H1 (cell line): ENCODE data around the gene NFATC4.

Experiments used
- BRCA1 ChIP-seq: IDR thresholded peaks from 2 replicates; pipeline ENCODE4 v1.6.1; 2012; ENCODE audit warnings: low read depth, low read length, improper control_type of control experiment
- CREB1 ChIP-seq: IDR thresholded peaks from 2 replicates; pipeline ENCODE4 v1.6.1; 2012; ENCODE audit warnings: inconsistent platforms
- CTCF ChIP-seq, 3 experiments: IDR thresholded peaks; 1 replicate in 2 of 3; 2 replicates in 1 of 3; pipeline versions ENCODE4 v1.5.1 to v1.6.1; 2011; ENCODE audit warnings: low read length in 3 of 3, mild to moderate bottlenecking in 3 of 3, inconsistent platforms in 2 of 3, low read depth in 1 of 3, moderate library complexity in 1 of 3; ENCODE audit not compliant: insufficient read depth in 1 of 3; ENCODE audit errors: control extremely low read depth in 1 of 3
- EP300 ChIP-seq, 2 experiments: IDR thresholded peaks; 1 replicate in 1 of 2; 2 replicates in 1 of 2; pipeline ENCODE4 v1.6.1; 2011 to 2012; ENCODE audit warnings: low read depth in 2 of 2, low read length in 2 of 2, mild to moderate bottlenecking in 2 of 2, borderline replicate concordance in 1 of 2, inconsistent platforms in 1 of 2, moderate library complexity in 1 of 2
- MAFK ChIP-seq: IDR thresholded peaks from 2 replicates; pipeline ENCODE4 v1.6.1; 2012; ENCODE audit warnings: low read depth, mild to moderate bottlenecking, improper control_type of control experiment, low read length
- PHF8 ChIP-seq: fragments of 200-600 bp; sonication (generic); conservative IDR thresholded peaks from 2 replicates; pipeline ENCODE4 v1.7.1; 2012; ENCODE audit warnings: low read depth, mild to moderate bottlenecking, inconsistent platforms, low read length, moderate library complexity
- POLR2A ChIP-seq, 2 experiments: IDR thresholded peaks; 1 replicate in 1 of 2; 2 replicates in 1 of 2; pipeline ENCODE4 v1.6.1; 2011; ENCODE audit warnings: low read depth in 2 of 2, low read length in 2 of 2, mild to moderate bottlenecking in 2 of 2; ENCODE audit errors: control extremely low read depth in 1 of 2
- POLR2AphosphoS5 ChIP-seq: IDR thresholded peaks from 2 replicates; pipeline ENCODE4 v1.6.1; 2011; ENCODE audit warnings: low read depth, low read length
- RFX5 ChIP-seq: IDR thresholded peaks from 2 replicates; pipeline ENCODE4 v1.6.1; 2011; ENCODE audit warnings: low read depth, low read length, improper control_type of control experiment, borderline replicate concordance
- RXRA ChIP-seq: IDR thresholded peaks from 2 replicates; pipeline ENCODE4 v1.6.1; 2011; ENCODE audit warnings: low read depth, mild to moderate bottlenecking, low read length, moderate library complexity; ENCODE audit not compliant: insufficient read depth
- TBP ChIP-seq: IDR thresholded peaks from 2 replicates; pipeline ENCODE4 v1.6.1; 2011; ENCODE audit warnings: low read depth, low read length, improper control_type of control experiment

GRCh38 chr14:24426912-24427536 lies 59.0 kb downstream of the NFATC4 start:
- TF ChIP-seq POLR2A (IDR thresholded peaks at IDR 0.05; ENCODE audit: control extremely low read depth in 1 of 2, low read depth in 2 of 2, low read length in 2 of 2) (no peak), RFX5 (no peak), CREB1 (no peak), MAFK (no peak), RXRA (no peak), CTCF (IDR thresholded peaks at IDR 0.05; ENCODE audit: control extremely low read depth in 1 of 3, insufficient read depth in 1 of 3, low read depth in 1 of 3, low read length in 3 of 3) (peak; percentile 45 to 55 (median 46)), EP300 (IDR thresholded peaks at IDR 0.05; ENCODE audit: borderline replicate concordance in 1 of 2, low read depth in 2 of 2, low read length in 2 of 2) (no peak), BRCA1 (no peak), POLR2AphosphoS5 (no peak), TBP (no peak), PHF8 (no peak)
